Stomach (tissue), 9 donors: ENCODE measurements around the gene FOXC2. TPM values are rescaled to one million over a fixed set of nuclear protein-coding genes. Genes with fewer than 3 reads are reported as not detected.

ENCODE experiments used
- DNase-seq, 2 donors: peaks; one replicate each; pipeline versions ENCODE4 v3.0.0 to v3.0.0-alpha.2; 2013 to 2019
- H3K27ac ChIP-seq, 5 donors: fragments of 200-600 bp in 4 of 5; sonication (generic) in 4 of 5; one replicate each; pipeline ENCODE4 v1.5.1; 2013 to 2019; ENCODE audit warnings: mild to moderate bottlenecking in 1 of 5, moderate library complexity in 1 of 5
- H3K27me3 ChIP-seq, 3 donors: fragments of 200-600 bp; sonication (generic); one replicate each; pipeline ENCODE4 v1.5.1; 2017 to 2019; ENCODE audit warnings: mixed run types in 1 of 3
- H3K36me3 ChIP-seq, 4 donors: fragments of 200-600 bp; sonication (generic); 1 replicate in 3 of 4; 2 replicates in 1 of 4; pipeline ENCODE4 v1.5.1; 2016 to 2019
- H3K4me1 ChIP-seq, 4 donors: fragments of 200-600 bp; sonication (generic); one replicate each; pipeline ENCODE4 v1.5.1; 2016 to 2019
- H3K4me3 ChIP-seq, 4 donors: fragments of 200-600 bp; sonication (generic) in 3 of 4; one replicate each; pipeline ENCODE4 v1.5.1; 2016 to 2019; ENCODE audit warnings: mild to moderate bottlenecking in 1 of 4
- H3K9me3 ChIP-seq, 4 donors: fragments of 200-600 bp; sonication (generic); one replicate each; pipeline ENCODE4 v1.5.1; 2016 to 2019
- EP300 ChIP-seq: sonication (generic); formaldehyde crosslinking; IDR thresholded peaks from one replicate; pipeline ENCODE4 v1.6.1; 2017; ENCODE audit warnings: antibody characterized with exemption
- POLR2A ChIP-seq, 4 donors: fragments of 450-650 bp; IDR thresholded peaks; one replicate each; pipeline ENCODE4 v1.6.1; 2016; ENCODE audit warnings: antibody characterized with exemption in 4 of 4, control low read depth in 2 of 4, mild to moderate bottlenecking in 1 of 4, moderate library complexity in 1 of 4
- POLR2AphosphoS5 ChIP-seq, 3 donors: sonication (generic); formaldehyde crosslinking; IDR thresholded peaks; one replicate each; pipeline ENCODE4 v1.6.1; 2016; ENCODE audit warnings: antibody characterized with exemption in 3 of 3
- WGBS, 5 donors: extraction: QIAGEN DNeasy Blood & Tissue Kit in 3 of 5; methylation state at CpG; one replicate each; pipeline versions ENCODE4 v1.1.5 to v1.1.7; 2013 to 2018; 5-methylcytosine and 5-hydroxymethylcytosine counted together
- intact Hi-C: fragments of 100-400 bp; cut with DNase I; formaldehyde crosslinking; loops from one replicate; pipeline ENCODE4 v1.15.1; 2023; ENCODE audit warnings: low total_unique reads
- polyA plus RNA-seq, 3 donors: library from polyadenylated mRNA; stranded (reverse); fragments of 200-250 nt; gene quantifications; one replicate each; pipeline ENCODE4 v1.2.3, GENCODE V29; 2013
- total RNA-seq, 5 donors: library from RNA; depleted of rRNA; stranded (reverse); fragments of >200 nt; gene quantifications; one replicate each; pipeline versions ENCODE4 v1.1.0 to v1.2.3, GENCODE V29; 2014 to 2016
- TF ChIP-seq, protein P1 (sequence below), 7 experiments: fragments of 450-650 bp in 4 of 7; fragments of 200-600 bp in 3 of 7; sonication (generic) in 3 of 7; IDR thresholded peaks; one replicate each; pipeline ENCODE4 v1.5.1; 2016 to 2019; ENCODE audit warnings: antibody characterized with exemption in 7 of 7, control low read depth in 2 of 7, mild to moderate bottlenecking in 1 of 7
- donor health status: healthy with polysubstance abuse.
- donor health status: Bipolar disorder and iron deficiency.
- donor health status: healthy.

The FOXC2 gene
- total and polyA plus RNA-seq, 8 donors: 0.08 to 0.18 (median 0.12) TPM; not detected in 5

DNA sequence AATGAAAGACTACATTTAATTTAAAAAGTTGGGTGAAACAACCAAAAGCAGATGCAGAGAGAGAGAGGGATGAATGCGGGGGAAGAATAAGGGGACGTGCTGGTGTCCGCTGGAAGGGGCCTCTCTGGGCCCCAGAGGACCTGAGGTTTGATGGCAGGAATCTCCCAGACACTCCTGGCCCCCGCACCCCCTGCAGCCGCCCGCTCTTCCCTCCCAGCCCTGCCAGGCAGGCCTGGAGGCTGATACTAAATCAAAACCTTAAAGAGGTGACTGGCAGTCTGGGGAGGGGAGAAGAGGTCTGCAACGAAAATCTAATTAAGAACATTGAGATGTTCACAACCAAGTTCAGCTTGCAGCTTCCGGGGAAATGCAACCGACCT lies 14.2 kb downstream of the FOXC2 start:
- TF ChIP-seq POLR2A (IDR thresholded peaks at IDR 0.05) (no peak), POLR2AphosphoS5 (IDR thresholded peaks at IDR 0.05) (no peak), EP300 (no peak)
- TF ChIP-seq, protein P1, sequence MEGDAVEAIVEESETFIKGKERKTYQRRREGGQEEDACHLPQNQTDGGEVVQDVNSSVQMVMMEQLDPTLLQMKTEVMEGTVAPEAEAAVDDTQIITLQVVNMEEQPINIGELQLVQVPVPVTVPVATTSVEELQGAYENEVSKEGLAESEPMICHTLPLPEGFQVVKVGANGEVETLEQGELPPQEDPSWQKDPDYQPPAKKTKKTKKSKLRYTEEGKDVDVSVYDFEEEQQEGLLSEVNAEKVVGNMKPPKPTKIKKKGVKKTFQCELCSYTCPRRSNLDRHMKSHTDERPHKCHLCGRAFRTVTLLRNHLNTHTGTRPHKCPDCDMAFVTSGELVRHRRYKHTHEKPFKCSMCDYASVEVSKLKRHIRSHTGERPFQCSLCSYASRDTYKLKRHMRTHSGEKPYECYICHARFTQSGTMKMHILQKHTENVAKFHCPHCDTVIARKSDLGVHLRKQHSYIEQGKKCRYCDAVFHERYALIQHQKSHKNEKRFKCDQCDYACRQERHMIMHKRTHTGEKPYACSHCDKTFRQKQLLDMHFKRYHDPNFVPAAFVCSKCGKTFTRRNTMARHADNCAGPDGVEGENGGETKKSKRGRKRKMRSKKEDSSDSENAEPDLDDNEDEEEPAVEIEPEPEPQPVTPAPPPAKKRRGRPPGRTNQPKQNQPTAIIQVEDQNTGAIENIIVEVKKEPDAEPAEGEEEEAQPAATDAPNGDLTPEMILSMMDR (IDR thresholded peaks at IDR 0.05): no peak
- Histone ChIP-seq H3K4me1 (peaks cover 9 to 36% (median 24%) of the 10 kb centered on the region in 4 donors), H3K4me3 (no peak overlapping the region), H3K27me3 (peaks cover 20 to 83% (median 50%) of the 10 kb centered on the region in 3 donors), H3K9me3 (no peaks in the 10 kb centered on the region), H3K36me3 (no peaks in the 10 kb centered on the region), H3K27ac (peak overlapping the region in 2 of 5 donors; percentile 12 to 31)
- intact Hi-C loops: no loop called here
- DNase-seq: no peak
- 34 to 64% (median 48%) methylated on average over 9 of the region's 9 CpGs for WGBS, 5 donors

DNA sequence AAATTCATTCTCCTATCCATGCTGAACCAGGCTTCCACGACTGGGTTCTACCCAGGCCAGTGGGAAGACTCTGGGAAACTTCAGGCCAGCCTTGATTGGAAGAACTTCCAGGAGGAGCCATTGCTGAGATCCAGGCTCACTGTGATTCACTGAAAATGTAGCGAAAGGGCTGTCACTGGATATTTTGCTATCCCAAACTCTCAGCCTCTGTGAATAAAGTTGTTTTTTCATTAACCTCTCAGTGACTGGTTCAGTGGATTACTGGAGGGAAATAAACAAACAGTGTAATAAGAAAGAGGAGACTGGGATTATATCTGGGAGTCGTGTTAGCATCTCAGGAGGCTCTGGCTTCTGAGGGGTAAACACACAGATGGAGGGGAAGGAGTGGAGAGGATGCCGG lies 14.8 kb downstream of the FOXC2 start:
- no peaks in the 10 kb centered on the region for H3K9me3 ChIP-seq
- H3K4me1 ChIP-seq: peaks cover 9 to 33% (median 18%) of the 10 kb centered on the region in 4 donors
- H3K27ac ChIP-seq: no peak overlapping the region
- WGBS, 5 donors: 35 to 60% (median 43%) methylated on average over 4 of the region's 4 CpGs
- H3K27me3 ChIP-seq: peaks cover 19 to 76% (median 43%) of the 10 kb centered on the region in 3 donors
- no peak for TF ChIP-seq POLR2AphosphoS5 (IDR thresholded peaks at IDR 0.05)
- TF ChIP-seq POLR2A (IDR thresholded peaks at IDR 0.05): no peak
- no peak for TF ChIP-seq EP300
- TF ChIP-seq, protein P1 (IDR thresholded peaks at IDR 0.05): no peak
- no peak for DNase-seq
- no peaks in the 10 kb centered on the region for H3K36me3 ChIP-seq
- no peak overlapping the region for H3K4me3 ChIP-seq
- intact Hi-C loops: no loop called here

DNA sequence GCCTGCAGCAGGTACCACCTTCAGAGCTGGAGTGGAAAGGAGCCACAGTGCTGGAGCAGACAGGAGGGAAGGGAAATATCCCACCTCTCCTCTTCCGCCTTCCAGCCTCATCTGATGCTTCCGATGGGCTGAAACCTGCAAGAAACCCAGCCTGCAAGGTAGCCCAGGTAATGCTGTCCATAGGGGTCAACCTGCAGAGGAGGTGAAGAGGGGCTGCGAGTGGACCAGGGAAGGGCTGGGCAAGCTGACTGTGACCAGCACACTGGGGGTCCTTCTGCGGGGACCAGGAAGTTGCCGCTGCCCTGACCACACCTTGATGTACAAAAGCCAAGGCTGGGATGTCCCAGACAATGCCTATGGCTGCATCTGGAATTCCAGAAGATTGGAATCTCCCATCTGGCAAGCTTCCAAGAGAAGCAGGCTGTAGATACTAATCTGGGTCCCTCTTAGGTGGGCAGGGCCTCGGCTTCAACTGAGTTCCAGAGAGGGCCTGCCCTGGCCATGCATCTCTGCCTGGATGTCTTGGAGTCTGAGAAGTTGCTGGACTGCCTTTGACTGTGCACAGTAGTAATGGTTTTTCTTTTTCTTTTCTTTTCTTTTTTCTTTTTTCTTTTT lies 17.5 kb downstream of the FOXC2 start:
- no peak overlapping the region for H3K27ac ChIP-seq
- intact Hi-C loops: no loop called here
- DNase-seq: no peak
- H3K9me3 ChIP-seq: no peaks in the 10 kb centered on the region
- H3K4me3 ChIP-seq: no peak overlapping the region
- no peaks in the 10 kb centered on the region for H3K36me3 ChIP-seq
- H3K27me3 ChIP-seq: peaks cover 3 to 49% (median 17%) of the 10 kb centered on the region in 3 donors
- TF ChIP-seq, protein P1 (IDR thresholded peaks at IDR 0.05): no peak
- no peak for TF ChIP-seq POLR2AphosphoS5 (IDR thresholded peaks at IDR 0.05)
- TF ChIP-seq POLR2A (IDR thresholded peaks at IDR 0.05): no peak
- no peak for TF ChIP-seq EP300
- peaks cover under 1 to 16% (median 5%) of the 10 kb centered on the region in 4 donors for H3K4me1 ChIP-seq
- 69 to 89% (median 86%) methylated on average over 5 to 6 of the region's 6 CpGs for WGBS, 5 donors

DNA sequence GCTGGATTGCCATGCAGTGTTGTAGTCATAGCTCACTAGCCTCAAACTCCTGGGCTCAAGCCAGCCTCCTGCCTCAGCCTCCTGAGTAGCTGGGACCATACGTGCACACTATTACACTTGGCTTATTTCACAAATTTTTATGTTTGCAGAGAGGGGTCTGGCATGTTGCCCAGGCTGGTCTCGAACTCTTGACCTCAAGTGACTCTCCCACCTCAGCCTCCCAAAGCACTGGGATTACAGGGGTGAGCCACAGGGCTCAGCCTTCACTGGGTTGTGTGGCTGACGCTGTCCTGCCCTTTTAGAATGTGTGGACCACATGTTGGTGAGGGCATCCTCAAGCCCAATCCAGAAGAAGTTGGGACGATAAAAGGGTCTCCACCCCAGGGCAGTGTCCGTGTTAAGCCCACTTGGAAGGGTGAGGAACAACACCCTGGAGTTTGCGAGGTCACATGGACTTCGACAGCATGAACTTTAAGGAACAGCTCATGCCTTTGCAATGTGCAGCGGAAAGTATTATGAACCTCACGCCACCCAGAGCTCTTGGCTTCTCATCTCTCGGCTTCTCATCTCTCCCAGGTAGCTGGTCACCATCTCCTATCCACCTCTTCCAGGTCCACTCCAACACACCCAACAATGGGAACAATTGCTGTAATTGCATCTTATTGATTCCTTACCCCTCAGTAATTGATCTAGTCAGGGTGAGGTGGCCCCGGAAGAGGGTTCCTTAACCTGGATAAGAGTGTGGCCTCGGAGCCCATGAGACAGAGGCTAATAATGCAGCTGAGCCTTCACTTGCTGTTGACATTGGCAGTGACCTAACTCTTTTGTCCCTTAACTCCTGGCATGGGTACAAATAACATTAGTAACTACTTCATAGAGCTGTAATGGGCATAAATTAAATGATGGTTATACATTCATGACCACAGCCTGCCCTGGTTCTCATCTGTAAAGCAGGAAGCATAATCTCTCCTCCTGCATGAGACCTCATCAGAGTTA lies 18.4 kb downstream of the FOXC2 start:
- 66 to 76% (median 71%) methylated on average over 12 of the region's 12 CpGs for WGBS, 5 donors
- Histone ChIP-seq H3K27me3 (peaks cover 0 to 43% (median 8%) of the 10 kb centered on the region in 3 donors), H3K36me3 (no peaks in the 10 kb centered on the region), H3K27ac (peak overlapping the region in 4 of 5 donors; percentile 53 to 65 (median 56)), H3K4me1 (peaks cover 0 to 13% (median 1%) of the 10 kb centered on the region in 4 donors), H3K9me3 (no peaks in the 10 kb centered on the region), H3K4me3 (no peak overlapping the region)
- TF ChIP-seq EP300 (no peak), POLR2A (IDR thresholded peaks at IDR 0.05) (no peak)
- intact Hi-C loops: no loop called here
- DNase-seq: no peak
